Spinal cord (tissue), 10 donors: ENCODE measurements around the gene RAB31. TPM values are rescaled to one million over a fixed set of nuclear protein-coding genes. Genes with fewer than 3 reads are reported as not detected.
A peak's percentile ranks its signal among the peaks of the same experiment; 100 is the strongest.

Source experiments
- DNase-seq, 6 donors: peaks; one replicate each; pipeline versions ENCODE4 v3.0.0 to v3.0.0-alpha.2; 2013 to 2015; ENCODE audit warnings: low spot score in 6 of 6, low read depth in 4 of 6
- H3K27ac ChIP-seq: one replicate; pipeline ENCODE4 v1.5.1; 2013; ENCODE audit warnings: low read depth, low read length, control low read depth
- H3K27me3 ChIP-seq: one replicate; pipeline ENCODE4 v1.6.1; 2013; ENCODE audit warnings: low read length; ENCODE audit not compliant: control insufficient read depth, insufficient read depth
- H3K36me3 ChIP-seq: one replicate; pipeline ENCODE4 v1.6.1; 2013; ENCODE audit warnings: low read length; ENCODE audit not compliant: control insufficient read depth, insufficient read depth
- H3K4me1 ChIP-seq: one replicate; pipeline ENCODE4 v1.6.1; 2013; ENCODE audit warnings: low read length; ENCODE audit not compliant: control insufficient read depth, insufficient read depth
- H3K4me3 ChIP-seq: one replicate; pipeline ENCODE4 v1.5.1; 2013; ENCODE audit warnings: low read depth, low read length, control low read depth
- H3K9me3 ChIP-seq: one replicate; pipeline ENCODE4 v1.6.1; 2013; ENCODE audit warnings: low read length; ENCODE audit not compliant: control insufficient read depth, insufficient read depth
- WGBS: methylation state at CpG from one replicate; pipeline ENCODE4 v1.1.5; 2013; ENCODE audit warnings: missing lambda C conversion rate; ENCODE audit not compliant: insufficient coverage; 5-methylcytosine and 5-hydroxymethylcytosine counted together
- polyA plus RNA-seq, 2 donors: library from polyadenylated mRNA; unstranded; fragments of 120-200 nt; gene quantifications; one replicate each; pipeline ENCODE4 v1.2.1, GENCODE V29; 2013; ENCODE audit not compliant: insufficient read length in 2 of 2
- total RNA-seq, 2 donors: library from RNA; depleted of rRNA in 1 of 2; stranded (reverse); fragments of 120-200 nt in 1 of 2; fragments of >200 nt in 1 of 2; gene quantifications; one replicate each; pipeline versions ENCODE4 v1.2.3 to v1.2.4, GENCODE V29; 2013 to 2014
- donor health status: healthy.

RAB31 gene
- total and polyA plus RNA-seq, 4 donors = 59.0 to 172 (median 95.9) TPM

GRCh38 chr18:9818423-9818734 is 110.3 kb downstream of the RAB31 start:
- Histone ChIP-seq H3K27me3 (no peaks in the 10 kb centered on the region), H3K27ac (no peak overlapping the region), H3K4me3 (no peak overlapping the region), H3K9me3 (no peaks in the 10 kb centered on the region), H3K36me3 (no peaks in the 10 kb centered on the region), H3K4me1 (no peaks in the 10 kb centered on the region)
- WGBS = no CpG with 5 or more reads among the region's 2 CpGs
- DNase-seq = no peak

- H3K4me1 ChIP-seq = no peaks in the 10 kb centered on the region
- no peaks in the 10 kb centered on the region for H3K9me3 ChIP-seq
- no peak overlapping the region for H3K4me3 ChIP-seq
- no peak for DNase-seq
- H3K27ac ChIP-seq = no peak overlapping the region
- H3K27me3 ChIP-seq = no peaks in the 10 kb centered on the region
- H3K36me3 ChIP-seq = no peaks in the 10 kb centered on the region
Observed at GRCh38 chr18:9820127-9820526, 112.0 kb downstream of the RAB31 start.

- WGBS = no CpG with 5 or more reads among the region's 4 CpGs
- no peak for DNase-seq
- Histone ChIP-seq H3K4me3 (no peak overlapping the region), H3K27me3 (no peaks in the 10 kb centered on the region), H3K9me3 (no peaks in the 10 kb centered on the region), H3K27ac (no peak overlapping the region), H3K36me3 (no peaks in the 10 kb centered on the region), H3K4me1 (no peaks in the 10 kb centered on the region)
Observed at GRCh38 chr18:9820719-9821118, 112.6 kb downstream of the RAB31 start.

GRCh38 chr18:9822587-9823185 is 114.6 kb downstream of the RAB31 start:
- Histone ChIP-seq H3K9me3 (no peaks in the 10 kb centered on the region), H3K36me3 (no peaks in the 10 kb centered on the region), H3K4me1 (no peaks in the 10 kb centered on the region), H3K27me3 (no peaks in the 10 kb centered on the region), H3K27ac (no peak overlapping the region), H3K4me3 (no peak overlapping the region)
- WGBS = 93% methylated on average over 5 of the region's 11 CpGs
- DNase-seq = peak in 1 of 6 donors; percentile 81

- Histone ChIP-seq H3K27ac (no peak overlapping the region), H3K36me3 (no peaks in the 10 kb centered on the region), H3K27me3 (no peaks in the 10 kb centered on the region), H3K4me3 (no peak overlapping the region), H3K9me3 (no peaks in the 10 kb centered on the region), H3K4me1 (no peaks in the 10 kb centered on the region)
- WGBS = 20% methylated on average over 1 of the region's 4 CpGs
- DNase-seq = no peak
Observed at GRCh38 chr18:9823805-9824473, 115.8 kb downstream of the RAB31 start.

GRCh38 chr18:9824474-9824832 is 116.4 kb downstream of the RAB31 start:
- no peak for DNase-seq
- Histone ChIP-seq H3K36me3 (no peaks in the 10 kb centered on the region), H3K4me1 (no peaks in the 10 kb centered on the region), H3K27ac (no peak overlapping the region), H3K4me3 (no peak overlapping the region), H3K27me3 (no peaks in the 10 kb centered on the region), H3K9me3 (no peaks in the 10 kb centered on the region)
- no CpG with 5 or more reads among the region's 3 CpGs for WGBS

- Histone ChIP-seq H3K4me3 (no peak overlapping the region), H3K4me1 (no peaks in the 10 kb centered on the region), H3K36me3 (no peaks in the 10 kb centered on the region), H3K27ac (no peak overlapping the region), H3K27me3 (no peaks in the 10 kb centered on the region), H3K9me3 (no peaks in the 10 kb centered on the region)
- 94% methylated on average over 1 of the region's 3 CpGs for WGBS
- DNase-seq = no peak
Observed at GRCh38 chr18:9824952-9825371, 116.9 kb downstream of the RAB31 start.

GRCh38 chr18:9825571-9826073 is 117.5 kb downstream of the RAB31 start:
- WGBS = 100% methylated on average over 1 of the region's 6 CpGs
- H3K9me3 ChIP-seq = no peaks in the 10 kb centered on the region
- H3K27me3 ChIP-seq = no peaks in the 10 kb centered on the region
- H3K27ac ChIP-seq = no peak overlapping the region
- H3K4me1 ChIP-seq = no peaks in the 10 kb centered on the region
- DNase-seq = no peak
- H3K4me3 ChIP-seq = no peak overlapping the region
- no peaks in the 10 kb centered on the region for H3K36me3 ChIP-seq

GRCh38 chr18:9826685-9827084 is 118.6 kb downstream of the RAB31 start:
- Histone ChIP-seq H3K4me1 (peaks cover 4% of the 10 kb centered on the region), H3K36me3 (peaks cover 3% of the 10 kb centered on the region), H3K4me3 (no peak overlapping the region), H3K9me3 (no peaks in the 10 kb centered on the region), H3K27me3 (no peaks in the 10 kb centered on the region), H3K27ac (no peak overlapping the region)
- no peak for DNase-seq
- 100% methylated on average over 2 of the region's 4 CpGs for WGBS

- 68% methylated on average over 3 of the region's 7 CpGs for WGBS
- Histone ChIP-seq H3K4me3 (no peak overlapping the region), H3K27me3 (no peaks in the 10 kb centered on the region), H3K27ac (no peak overlapping the region), H3K9me3 (no peaks in the 10 kb centered on the region), H3K4me1 (peaks cover 6% of the 10 kb centered on the region), H3K36me3 (peaks cover 10% of the 10 kb centered on the region)
- no peak for DNase-seq
Observed at GRCh38 chr18:9827211-9827792, 119.2 kb downstream of the RAB31 start.
